A673 (cell line): ENCODE measurements around the gene TMEM88. TPM values are rescaled to one million over a fixed set of nuclear protein-coding genes. Genes with fewer than 3 reads are reported as not detected.
A peak's percentile ranks its signal among the peaks of the same experiment; 100 is the strongest.

Source experiments
- BruUV-seq: library from RNA; stranded (reverse); fragments of 400-500 nt; replicated peaks from 2 replicates; lab custom pipeline; 2021; lab: Mats Ljungman, UMichigan
- CTCF ChIA-PET: fragments of 300-600 bp; sonication (Branson Sonifier 250); formaldehyde crosslinking; loops from one replicate; lab custom pipeline; 2022; ENCODE audit warnings: antibody characterized with exemption; lab: Charles Lee
- POLR2A ChIA-PET: fragments of 300-600 bp; sonication (Branson Sonifier 250); formaldehyde crosslinking; loops from one replicate; lab custom pipeline; 2022; ENCODE audit warnings: antibody characterized with exemption; ENCODE audit not compliant: low non-redundant PET; lab: Charles Lee
- DNase-seq: peaks from one replicate; pipeline ENCODE4 v3.0.0-alpha.2; 2015; ENCODE audit warnings: low spot score
- H3K27ac ChIP-seq: fragments of 200-600 bp; sonication (generic); 2 replicates; pipeline ENCODE4 v1.5.1; 2016; ENCODE audit warnings: mixed run types, low read depth, mild to moderate bottlenecking, mixed read lengths, antibody characterized with exemption, low read length; ENCODE audit not compliant: poor library complexity, severe bottlenecking
- H3K27me3 ChIP-seq: fragments of 200-600 bp; sonication (generic); replicated peaks from 2 replicates; pipeline ENCODE4 v1.6.1; 2017; ENCODE audit warnings: mixed run types, low read depth, mild to moderate bottlenecking, mixed read lengths, antibody characterized with exemption, low read length; ENCODE audit not compliant: insufficient read depth, poor library complexity
- H3K36me3 ChIP-seq: fragments of 200-600 bp; sonication (generic); 2 replicates; pipeline ENCODE4 v1.6.1; 2016; ENCODE audit warnings: mixed run types, mild to moderate bottlenecking, mixed read lengths, antibody characterized with exemption, low read length; ENCODE audit not compliant: insufficient read depth, poor library complexity, severe bottlenecking
- H3K4me1 ChIP-seq: fragments of 200-600 bp; sonication (generic); 2 replicates; pipeline ENCODE4 v1.6.1; 2017; ENCODE audit warnings: mixed run types, mild to moderate bottlenecking, mixed read lengths, antibody characterized with exemption, low read length; ENCODE audit not compliant: insufficient read depth, poor library complexity, severe bottlenecking
- H3K4me3 ChIP-seq: fragments of 200-600 bp; sonication (generic); 2 replicates; pipeline ENCODE4 v1.5.1; 2016; ENCODE audit warnings: low read depth, mixed run types, mild to moderate bottlenecking, mixed read lengths, low read length; ENCODE audit not compliant: poor library complexity, severe bottlenecking
- H3K9me3 ChIP-seq: fragments of 200-600 bp; sonication (generic); 2 replicates; pipeline ENCODE4 v1.6.1; 2016; ENCODE audit warnings: mixed run types, low read depth, mild to moderate bottlenecking, mixed read lengths, antibody characterized with exemption, low read length; ENCODE audit not compliant: poor library complexity, severe bottlenecking
- EZH2 ChIP-seq: fragments of 200-600 bp; sonication (generic); IDR thresholded peaks from 2 replicates; pipeline ENCODE4 v1.6.1; 2017; ENCODE audit warnings: borderline replicate concordance, low read depth, mild to moderate bottlenecking, mixed read lengths, antibody characterized with exemption, low read length; ENCODE audit not compliant: poor library complexity, severe bottlenecking
- intact Hi-C: fragments of 100-400 bp; cut with micrococcal nuclease; formaldehyde crosslinking; loops from one replicate; pipeline ENCODE4 v1.10.0; 2022; ENCODE audit not compliant: unreplicated experiment
- total RNA-seq: library from RNA; stranded (reverse); gene quantifications from 2 replicates; pipeline ENCODE4 v1.2.3, GENCODE V29; 2021
- TF ChIP-seq, protein P1 (sequence below): fragments of 300-800, 200-600 bp; sonication (generic); conservative IDR thresholded peaks from 2 replicates; pipeline ENCODE4 v1.5.1; 2017; ENCODE audit warnings: low read depth, mild to moderate bottlenecking, antibody characterized with exemption, low read length, moderate library complexity, mixed read lengths

The TMEM88 gene
- total RNA-seq, 1 experiment from 2014 or later, result 1.7 TPM

- no peak for DNase-seq
- POLR2A ChIA-PET, result no interaction called here
- TF ChIP-seq EZH2, result no peak
- TF ChIP-seq, protein P1, sequence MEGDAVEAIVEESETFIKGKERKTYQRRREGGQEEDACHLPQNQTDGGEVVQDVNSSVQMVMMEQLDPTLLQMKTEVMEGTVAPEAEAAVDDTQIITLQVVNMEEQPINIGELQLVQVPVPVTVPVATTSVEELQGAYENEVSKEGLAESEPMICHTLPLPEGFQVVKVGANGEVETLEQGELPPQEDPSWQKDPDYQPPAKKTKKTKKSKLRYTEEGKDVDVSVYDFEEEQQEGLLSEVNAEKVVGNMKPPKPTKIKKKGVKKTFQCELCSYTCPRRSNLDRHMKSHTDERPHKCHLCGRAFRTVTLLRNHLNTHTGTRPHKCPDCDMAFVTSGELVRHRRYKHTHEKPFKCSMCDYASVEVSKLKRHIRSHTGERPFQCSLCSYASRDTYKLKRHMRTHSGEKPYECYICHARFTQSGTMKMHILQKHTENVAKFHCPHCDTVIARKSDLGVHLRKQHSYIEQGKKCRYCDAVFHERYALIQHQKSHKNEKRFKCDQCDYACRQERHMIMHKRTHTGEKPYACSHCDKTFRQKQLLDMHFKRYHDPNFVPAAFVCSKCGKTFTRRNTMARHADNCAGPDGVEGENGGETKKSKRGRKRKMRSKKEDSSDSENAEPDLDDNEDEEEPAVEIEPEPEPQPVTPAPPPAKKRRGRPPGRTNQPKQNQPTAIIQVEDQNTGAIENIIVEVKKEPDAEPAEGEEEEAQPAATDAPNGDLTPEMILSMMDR, result no peak
- CTCF ChIA-PET, result no interaction called here
- H3K9me3 ChIP-seq, result no peaks in the 10 kb centered on the region
- peaks cover 92% of the 10 kb centered on the region for H3K36me3 ChIP-seq
- no peak overlapping the region for H3K4me3 ChIP-seq
- TSS peak; percentile 83 for BruUV-seq
- peaks cover 7% of the 10 kb centered on the region for H3K4me1 ChIP-seq
- intact Hi-C loops, result no loop called here
- H3K27ac ChIP-seq, result no peak overlapping the region
- H3K27me3 ChIP-seq, result no peaks in the 10 kb centered on the region
Measured at GRCh38 chr17:7894226-7894625, 39.4 kb downstream of the TMEM88 start.

DNA sequence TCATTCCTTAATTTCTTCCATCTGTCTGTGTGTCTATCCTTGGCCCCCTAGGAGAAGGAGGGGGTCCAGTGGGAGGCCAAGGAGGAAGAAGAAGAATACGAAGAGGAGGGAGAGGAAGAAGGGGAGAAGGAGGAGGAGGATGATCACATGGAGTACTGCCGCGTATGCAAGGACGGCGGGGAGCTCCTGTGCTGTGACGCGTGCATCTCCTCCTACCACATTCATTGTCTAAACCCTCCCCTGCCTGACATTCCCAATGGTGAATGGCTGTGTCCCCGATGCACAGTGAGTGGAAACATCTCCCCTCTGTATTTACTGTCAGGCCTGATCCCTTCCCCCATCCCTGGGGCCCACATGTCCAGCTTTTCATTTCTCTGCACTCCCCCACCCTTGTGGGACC, 40.0 kb downstream of the TMEM88 start:
- H3K36me3 ChIP-seq, result peaks cover 94% of the 10 kb centered on the region
- ChIA-PET POLR2A (no interaction called here), CTCF (no interaction called here)

GRCh38 chr17:7897090-7897489, 42.2 kb downstream of the TMEM88 start:
- intact Hi-C loops, result loop anchor here (5.0 kb wide), 1 partner anchor 35 kb away; no protein-coding TSS in a partner anchor
- CTCF ChIA-PET, result interaction anchor here (0.7 kb wide), 1 partner anchor 93 kb away, joined by 3 read pairs; no protein-coding TSS in a partner anchor
- H3K9me3 ChIP-seq, result no peaks in the 10 kb centered on the region
- no TSS peak for BruUV-seq
- peaks cover 94% of the 10 kb centered on the region for H3K36me3 ChIP-seq
- no peaks in the 10 kb centered on the region for H3K4me1 ChIP-seq
- H3K27ac ChIP-seq, result no peak overlapping the region
- TF ChIP-seq, protein P1, result no peak
- TF ChIP-seq EZH2, result no peak
- H3K4me3 ChIP-seq, result no peak overlapping the region
- no peak for DNase-seq
- H3K27me3 ChIP-seq, result no peaks in the 10 kb centered on the region
- POLR2A ChIA-PET, result no interaction called here

More for the DNA sequence above, 40.0 kb downstream of the TMEM88 start:
- intact Hi-C loops, result loop anchor here (5.0 kb wide), 1 partner anchor 33 kb away; no protein-coding TSS in a partner anchor
- H3K27ac ChIP-seq, result no peak overlapping the region
- H3K9me3 ChIP-seq, result no peaks in the 10 kb centered on the region
- H3K4me1 ChIP-seq, result peaks cover under 1% of the 10 kb centered on the region
- no peak overlapping the region for H3K4me3 ChIP-seq
- no peak for DNase-seq
- no TSS peak for BruUV-seq
- TF ChIP-seq EZH2, result no peak
- TF ChIP-seq, protein P1, result no peak
- no peaks in the 10 kb centered on the region for H3K27me3 ChIP-seq
